ENCODE measurements around the gene ABCD4. TPM values are rescaled to one million over a fixed set of nuclear protein-coding genes. Genes with fewer than 3 reads are reported as not detected.

Gene ABCD4
- polyA plus RNA-seq, 3 donors: 13.9 to 54.1 (median 14.2) TPM

DNA sequence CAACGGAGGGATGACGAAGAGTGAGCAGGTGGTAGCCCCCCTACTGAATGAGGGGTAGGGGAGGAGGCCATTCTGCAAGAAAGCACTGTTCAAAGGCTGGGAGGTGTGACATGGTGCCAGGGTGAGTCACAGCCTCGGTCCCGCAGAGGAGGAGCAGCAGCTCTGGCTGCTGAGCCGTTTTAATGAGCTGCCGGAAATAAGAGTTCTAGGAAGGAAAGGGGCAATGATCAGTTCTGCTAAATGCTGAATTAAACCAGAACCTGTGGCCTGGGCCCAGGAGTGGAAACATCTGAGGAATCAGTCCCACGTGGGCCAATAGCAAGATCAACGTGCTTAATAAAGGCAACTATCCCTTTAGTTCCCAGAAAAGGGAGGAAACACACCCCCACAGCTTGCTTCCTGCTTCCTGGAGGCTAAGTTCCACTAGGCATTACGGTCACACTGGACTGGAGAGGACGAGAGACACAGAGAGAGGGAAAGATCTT lies 3.6 kb downstream of the ABCD4 start:
- intact Hi-C loops (cut with micrococcal nuclease): no loop called here
- 68% methylated on average over 6 of the region's 10 CpGs for WGBS (ENCODE audit: insufficient coverage)
- Histone ChIP-seq H3K36me3 (replicated peaks in 1 of 2; ENCODE audit: control insufficient read depth in 1 of 2, insufficient read depth in 2 of 2, low read length in 2 of 2) (peaks cover 43 to 53% of the 10 kb centered on the region in 2 donors), H3K4me2 (replicated peaks; ENCODE audit: extremely low read depth, low read length, poor library complexity, severe bottlenecking) (no peak overlapping the region), H3K9me3 (replicated peaks in 1 of 2; ENCODE audit: control insufficient read depth in 1 of 2, insufficient read depth in 1 of 2, low read length in 2 of 2) (no peaks in the 10 kb centered on the region), H3K4me3 (replicated peaks in 1 of 3; ENCODE audit: low read depth in 2 of 3, low read length in 3 of 3) (no peak overlapping the region), H3K9ac (ENCODE audit: insufficient read depth, low read length, poor library complexity, severe bottlenecking) (no peak overlapping the region), H3K27me3 (ENCODE audit: control insufficient read depth in 2 of 2, insufficient read depth in 2 of 2, low read length in 2 of 2) (no peaks in the 10 kb centered on the region), H3K79me2 (ENCODE audit: insufficient read depth, low read length) (peaks cover 41% of the 10 kb centered on the region), H3K27ac (ENCODE audit: low read depth in 1 of 2, low read length in 2 of 2) (no peak overlapping the region), H4K20me1 (ENCODE audit: insufficient read depth, low read length) (no peaks in the 10 kb centered on the region), H2AFZ (ENCODE audit: insufficient read depth, low read depth, low read length, poor library complexity, severe bottlenecking) (no peak overlapping the region), H3K4me1 (ENCODE audit: control insufficient read depth in 1 of 2, insufficient read depth in 2 of 2, low read length in 2 of 2) (peaks cover 12 to 14% of the 10 kb centered on the region in 2 donors)
- no peak for DNase-seq
- Mint-ChIP-seq H3K27me3 (ENCODE audit: low read depth in 3 of 3) (peaks cover 0 to 5% (median 0%) of the 10 kb centered on the region in 3 donors), H3K9me3 (no peaks in the 10 kb centered on the region), H3K27ac (peak overlapping the region in 1 of 7 donors; percentile 48), H3K36me3 (peaks cover 45 to 57% of the 10 kb centered on the region in 2 donors), H3K4me3 (no peak overlapping the region), H3K4me1 (peaks cover 32% of the 10 kb centered on the region)
- no peak for TF ChIP-seq CTCF (IDR thresholded peaks at IDR 0.05)

- no peak overlapping the region for H3K4me3 Mint-ChIP-seq
- peaks cover 35% of the 10 kb centered on the region for H3K79me2 ChIP-seq (ENCODE audit: insufficient read depth, low read length)
- peaks cover 45 to 62% of the 10 kb centered on the region in 2 donors for H3K36me3 Mint-ChIP-seq
- intact Hi-C loops (cut with micrococcal nuclease): no loop called here
- DNase-seq: no peak
- H3K4me1 ChIP-seq (ENCODE audit: control insufficient read depth in 1 of 2, insufficient read depth in 2 of 2, low read length in 2 of 2): peaks cover 6 to 7% of the 10 kb centered on the region in 2 donors
- H3K4me3 ChIP-seq (replicated peaks in 1 of 3; ENCODE audit: low read depth in 2 of 3, low read length in 3 of 3): no peak overlapping the region
- H2AFZ ChIP-seq (ENCODE audit: insufficient read depth, low read depth, low read length, poor library complexity, severe bottlenecking): no peak overlapping the region
- H4K20me1 ChIP-seq (ENCODE audit: insufficient read depth, low read length): no peaks in the 10 kb centered on the region
- H3K27me3 Mint-ChIP-seq (ENCODE audit: low read depth in 3 of 3): peaks cover 0 to 5% (median 0%) of the 10 kb centered on the region in 3 donors
- H3K9me3 ChIP-seq (replicated peaks in 1 of 2; ENCODE audit: control insufficient read depth in 1 of 2, insufficient read depth in 1 of 2, low read length in 2 of 2): no peaks in the 10 kb centered on the region
- TF ChIP-seq CTCF (IDR thresholded peaks at IDR 0.05): no peak
- H3K9me3 Mint-ChIP-seq: no peaks in the 10 kb centered on the region
- H3K4me1 Mint-ChIP-seq: peaks cover 26% of the 10 kb centered on the region
- H3K27me3 ChIP-seq (ENCODE audit: control insufficient read depth in 2 of 2, insufficient read depth in 2 of 2, low read length in 2 of 2): no peaks in the 10 kb centered on the region
- no peak overlapping the region for H3K9ac ChIP-seq (ENCODE audit: insufficient read depth, low read length, poor library complexity, severe bottlenecking)
- no peak overlapping the region for H3K4me2 ChIP-seq (replicated peaks; ENCODE audit: extremely low read depth, low read length, poor library complexity, severe bottlenecking)
- peak overlapping the region in 1 of 7 donors; percentile 4 for H3K27ac Mint-ChIP-seq
- WGBS (ENCODE audit: insufficient coverage): 94% methylated on average over 3 of the region's 10 CpGs
- peaks cover 50 to 62% of the 10 kb centered on the region in 2 donors for H3K36me3 ChIP-seq (replicated peaks in 1 of 2; ENCODE audit: control insufficient read depth in 1 of 2, insufficient read depth in 2 of 2, low read length in 2 of 2)
- no peak overlapping the region for H3K27ac ChIP-seq (ENCODE audit: low read depth in 1 of 2, low read length in 2 of 2)
Measured at GRCh38 chr14:74297986-74298385, 4.7 kb downstream of the ABCD4 start.
